AG09319 (cell line): ENCODE measurements around the gene LAMB1.
"Not testable (repeated sequence)": the region's sequence is repeated elsewhere in the genome, so short reads cannot be mapped to it uniquely, and the experiment has no call there.

Source experiments
- DNase-seq: peaks from one replicate; pipeline ENCODE4 v3.0.0-alpha.2; 2010; ENCODE audit warnings: low read depth; ENCODE audit errors: extremely low read depth
- TF ChIP-seq, protein P1 (sequence below): IDR thresholded peaks from 2 replicates; pipeline ENCODE4 v1.5.1; 2011; ENCODE audit warnings: low read depth, mild to moderate bottlenecking, inconsistent platforms, low read length, moderate library complexity

The LAMB1 gene

DNA sequence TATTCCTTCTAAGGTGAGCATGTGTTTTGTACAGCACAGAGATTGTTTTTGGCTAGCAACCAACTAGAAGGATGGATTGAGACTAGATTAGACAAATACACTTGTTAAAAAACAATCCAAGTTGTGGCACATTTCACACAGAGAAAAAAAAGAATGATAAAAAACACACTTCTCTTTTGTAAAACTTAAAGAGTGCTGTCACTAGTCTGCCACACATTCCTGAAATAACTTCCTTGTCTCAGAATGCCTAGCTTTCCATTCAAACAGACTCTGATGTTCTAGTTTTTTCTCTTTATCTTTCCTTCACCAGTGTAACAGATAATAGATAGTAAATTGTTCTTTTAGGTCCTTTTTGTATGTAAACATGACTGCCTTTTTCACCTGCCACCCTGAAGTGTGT is 100.6 kb downstream of the LAMB1 start:
- TF ChIP-seq, protein P1, sequence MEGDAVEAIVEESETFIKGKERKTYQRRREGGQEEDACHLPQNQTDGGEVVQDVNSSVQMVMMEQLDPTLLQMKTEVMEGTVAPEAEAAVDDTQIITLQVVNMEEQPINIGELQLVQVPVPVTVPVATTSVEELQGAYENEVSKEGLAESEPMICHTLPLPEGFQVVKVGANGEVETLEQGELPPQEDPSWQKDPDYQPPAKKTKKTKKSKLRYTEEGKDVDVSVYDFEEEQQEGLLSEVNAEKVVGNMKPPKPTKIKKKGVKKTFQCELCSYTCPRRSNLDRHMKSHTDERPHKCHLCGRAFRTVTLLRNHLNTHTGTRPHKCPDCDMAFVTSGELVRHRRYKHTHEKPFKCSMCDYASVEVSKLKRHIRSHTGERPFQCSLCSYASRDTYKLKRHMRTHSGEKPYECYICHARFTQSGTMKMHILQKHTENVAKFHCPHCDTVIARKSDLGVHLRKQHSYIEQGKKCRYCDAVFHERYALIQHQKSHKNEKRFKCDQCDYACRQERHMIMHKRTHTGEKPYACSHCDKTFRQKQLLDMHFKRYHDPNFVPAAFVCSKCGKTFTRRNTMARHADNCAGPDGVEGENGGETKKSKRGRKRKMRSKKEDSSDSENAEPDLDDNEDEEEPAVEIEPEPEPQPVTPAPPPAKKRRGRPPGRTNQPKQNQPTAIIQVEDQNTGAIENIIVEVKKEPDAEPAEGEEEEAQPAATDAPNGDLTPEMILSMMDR: no peak
- no peak for DNase-seq

DNA sequence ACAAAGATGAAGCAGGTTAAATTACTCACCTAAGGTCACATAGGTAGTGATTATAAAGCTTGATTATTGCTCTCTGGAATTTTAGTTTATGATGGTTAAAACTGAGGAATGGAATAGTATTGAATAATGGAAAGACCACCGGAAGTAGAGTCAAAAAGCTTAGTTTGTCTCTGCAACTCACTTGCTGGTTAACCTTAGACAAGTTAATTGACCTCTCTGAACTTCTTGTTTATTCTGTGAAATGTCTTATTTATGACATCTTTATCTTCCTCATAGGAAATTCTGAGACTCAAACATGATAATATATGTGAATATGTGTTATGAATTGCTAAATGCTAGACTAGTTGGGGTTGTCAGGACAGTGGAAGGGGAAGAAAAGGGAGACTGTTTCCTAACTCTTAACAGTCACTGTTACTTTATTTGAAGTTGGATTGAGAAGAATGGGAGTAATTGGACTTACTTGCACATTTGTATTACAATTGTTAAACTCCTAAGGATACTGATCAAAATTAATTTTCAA is 102.4 kb downstream of the LAMB1 start:
- no peak for DNase-seq
- TF ChIP-seq, protein P1: no peak

DNA sequence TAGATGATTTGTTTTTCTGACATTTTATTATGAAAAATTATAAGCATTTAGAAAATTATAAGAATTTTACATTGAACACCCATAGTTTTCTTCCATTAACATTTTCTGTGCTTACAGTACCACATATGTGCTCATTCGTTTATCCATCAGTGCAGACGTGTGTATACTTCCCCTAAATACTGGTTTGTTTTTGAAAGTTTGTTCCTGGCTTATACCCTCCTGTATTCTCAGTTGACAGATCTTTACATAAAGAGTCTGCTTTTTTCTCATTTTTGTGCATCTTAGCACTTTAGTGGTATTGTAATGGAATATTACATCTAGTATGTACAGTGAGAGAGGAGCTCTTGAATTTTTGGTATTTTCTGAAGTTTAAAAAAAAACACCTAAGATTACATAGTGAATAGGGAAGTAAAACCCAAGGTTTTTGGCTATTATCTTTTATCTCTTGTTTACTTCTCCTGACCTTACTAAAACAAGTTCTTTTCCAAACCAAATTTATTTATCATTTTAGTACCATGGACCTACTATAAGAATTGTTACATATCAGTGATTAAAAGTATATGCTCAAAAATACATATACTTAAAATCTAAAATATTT is 103.9 kb downstream of the LAMB1 start:
- no peak for DNase-seq
- TF ChIP-seq, protein P1: no peak

DNA sequence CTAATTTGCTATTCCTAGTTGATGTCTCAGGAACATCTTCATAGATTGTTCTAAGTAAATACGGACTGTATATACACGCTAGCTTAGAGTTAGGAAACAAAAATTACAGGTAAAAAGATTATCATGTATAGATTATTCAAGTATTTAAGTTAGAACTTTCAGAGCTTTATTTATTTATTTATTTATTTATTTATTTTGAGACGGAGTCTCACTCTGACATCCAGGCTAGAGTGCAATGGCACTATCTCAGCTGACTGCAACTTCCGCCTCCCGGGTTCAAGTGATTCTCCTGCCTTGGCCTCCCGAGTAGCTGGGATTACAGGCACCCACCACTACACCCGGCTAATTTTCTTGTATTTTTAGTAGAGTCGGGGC is 110.6 kb downstream of the LAMB1 start:
- not testable (repeated sequence) for DNase-seq

DNA sequence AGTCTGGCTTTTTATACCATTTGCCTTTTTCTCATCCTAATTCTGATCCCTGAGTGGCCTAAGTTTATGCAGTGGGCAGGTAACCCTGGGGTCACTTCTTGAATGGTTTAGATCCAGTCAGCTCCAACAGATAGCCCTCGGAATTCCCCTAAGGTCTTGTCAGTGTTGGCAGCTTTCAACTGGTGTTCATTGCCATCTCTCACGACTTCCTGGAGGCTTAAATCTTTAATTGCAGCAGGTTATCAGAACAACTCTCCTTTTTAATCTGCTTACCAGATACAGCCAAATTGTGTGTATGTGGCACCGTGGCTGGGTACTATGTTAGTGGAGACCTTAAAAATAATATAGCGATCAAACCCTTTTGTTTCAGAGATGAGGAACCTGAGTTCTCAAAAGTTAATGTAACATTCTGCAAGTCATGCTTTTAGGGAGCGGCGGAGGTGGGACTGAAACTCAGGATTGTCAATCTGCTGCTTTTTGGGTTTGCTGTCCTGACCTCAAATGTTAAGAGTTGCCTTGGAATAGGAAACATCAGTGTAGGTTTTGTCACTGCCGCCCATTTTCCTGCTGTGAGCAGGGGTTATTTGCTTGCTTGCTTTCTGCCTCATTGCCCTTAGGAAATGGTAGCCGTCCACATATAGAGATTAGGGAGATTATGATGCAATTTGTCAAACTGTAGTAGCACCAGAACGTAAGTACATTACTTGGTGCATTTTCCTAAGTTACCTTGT is 111.2 kb downstream of the LAMB1 start:
- TF ChIP-seq, protein P1: no peak
- DNase-seq: no peak

DNA sequence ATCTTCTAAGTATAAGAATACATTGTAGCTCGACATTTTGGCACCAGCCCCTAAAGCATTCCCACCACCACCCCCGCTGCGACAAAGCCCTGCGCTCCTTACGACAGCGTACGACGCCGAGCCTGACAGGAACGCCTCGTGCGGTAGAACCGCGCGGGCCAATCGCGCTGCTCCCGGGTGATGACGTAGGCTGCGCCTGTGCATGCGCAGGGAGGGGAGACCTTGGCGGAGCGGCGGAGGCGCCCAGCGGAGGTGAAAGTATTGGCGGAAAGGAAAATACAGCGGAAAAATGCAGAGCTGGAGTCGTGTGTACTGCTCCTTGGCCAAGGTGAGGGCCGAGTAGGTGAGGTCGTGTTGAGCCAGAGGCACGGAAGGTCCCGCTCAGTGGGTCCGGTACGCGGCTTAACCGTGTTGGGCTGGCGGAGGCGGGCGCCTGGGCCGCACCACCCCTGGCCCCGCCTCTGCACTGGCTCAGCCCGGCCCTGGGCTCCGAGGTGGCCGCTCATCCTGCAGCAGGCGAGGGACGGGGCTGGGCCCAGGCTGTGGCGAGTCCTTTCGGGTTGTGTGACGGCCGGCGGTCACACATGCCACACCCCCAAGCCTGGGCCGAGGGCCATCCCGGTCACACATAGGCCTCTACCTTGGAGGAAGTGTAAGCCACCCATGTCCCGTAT is 111.9 kb downstream of the LAMB1 start, which contains the start of gene DLD:
Gene DLD (plus strand): TSS at position 222 of the 674 bp plus-strand sequence. CDS start 68 bp downstream, at position 290.
- TF ChIP-seq, protein P1: no peak
- DNase-seq: peak; percentile 58

DNA sequence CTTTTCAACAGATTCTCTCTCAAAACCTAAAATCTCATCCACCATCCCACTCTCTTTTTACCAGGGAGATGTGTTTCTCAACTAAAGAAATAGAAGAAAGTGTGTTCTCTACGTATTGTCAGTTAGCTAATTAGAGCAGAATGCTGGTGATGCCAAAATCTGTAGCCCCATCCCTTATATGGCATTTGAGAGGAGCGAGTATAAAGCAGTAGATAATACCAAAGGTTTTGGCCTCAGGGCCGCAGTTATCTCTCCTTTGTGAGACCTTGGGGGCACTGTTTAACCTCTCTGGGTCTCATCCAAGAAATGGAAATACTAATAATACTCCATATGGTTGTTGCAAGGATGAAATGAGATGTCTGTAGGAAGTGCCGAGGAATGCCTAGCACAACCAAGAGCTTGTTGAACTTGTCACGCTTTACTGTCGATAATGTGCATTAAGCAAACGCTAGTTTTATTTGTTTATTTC is 112.4 kb downstream of the LAMB1 start:
- TF ChIP-seq, protein P1: no peak
- no peak for DNase-seq
